Measurements from ENCODE around the gene FHOD3.

- TF ChIP-seq CTCF (IDR thresholded peaks at IDR 0.05; ENCODE audit: low read depth, low read length, missing input control) (no peak), FOXA1 (IDR thresholded peaks at IDR 0.05) (no peak), MAX (IDR thresholded peaks at IDR 0.05) (no peak), NR2F2 (IDR thresholded peaks at IDR 0.05) (no peak), RXRA (IDR thresholded peaks at IDR 0.05) (no peak), JUND (IDR thresholded peaks at IDR 0.05) (no peak), SP1 (IDR thresholded peaks at IDR 0.05) (no peak), ZBTB33 (IDR thresholded peaks at IDR 0.05) (no peak), GABPA (IDR thresholded peaks at IDR 0.05 in 1 of 2, conservative IDR thresholded peaks at IDR 0.05 in 1 of 2) (no peak)
These were observed 515.2 kb downstream of the FHOD3 start for GRCh38 chr18:36812678-36813077.
